ENCODE measurements around the gene RARB.

RARB gene

GRCh38 chr3:25557694-25558093 lies 129.6 kb downstream of the RARB start:
- ChIA-PET CTCF (no interaction called here), POLR2A (no interaction called here)
- Histone ChIP-seq H3K4me3 (ENCODE audit: low read depth, low read length) (no peak overlapping the region), H3K27ac (ENCODE audit: extremely low read depth, low read depth, low read length) (no peak overlapping the region), H3K36me3 (ENCODE audit: control insufficient read depth in 2 of 2, insufficient read depth in 1 of 2, low read length in 2 of 2) (no peaks in the 10 kb centered on the region), H3K4me1 (ENCODE audit: control insufficient read depth, insufficient read depth, low read length) (no peaks in the 10 kb centered on the region), H3K9me3 (ENCODE audit: control insufficient read depth, insufficient read depth, low read depth, low read length) (no peaks in the 10 kb centered on the region)
- no peak for TF ChIP-seq ZNF777 (tag by site-specific recombination; IDR thresholded peaks at IDR 0.05; ENCODE audit: borderline replicate concordance)
- no peak for TF ChIP-seq ZNF292 (tag by site-specific recombination; IDR thresholded peaks at IDR 0.05; ENCODE audit: borderline replicate concordance, low read depth)
- no peak for TF ChIP-seq ZNF501 (tag by site-specific recombination; IDR thresholded peaks at IDR 0.05)

- no peaks in the 10 kb centered on the region for H3K4me1 ChIP-seq (ENCODE audit: control insufficient read depth, insufficient read depth, low read length)
- TF ChIP-seq KLF10 (tag by site-specific recombination; IDR thresholded peaks at IDR 0.05) (no peak), GFI1B (tag by site-specific recombination; IDR thresholded peaks at IDR 0.05) (no peak), ZNF544 (tag by site-specific recombination; IDR thresholded peaks at IDR 0.05) (no peak), ZSCAN18 (tag by site-specific recombination; IDR thresholded peaks at IDR 0.05) (no peak), ZNF362 (tag by site-specific recombination; IDR thresholded peaks at IDR 0.05) (no peak), ZFP37 (tag by site-specific recombination; IDR thresholded peaks at IDR 0.05) (no peak), HIC1 (tag by site-specific recombination; IDR thresholded peaks at IDR 0.05) (no peak), SP7 (tag by site-specific recombination; IDR thresholded peaks at IDR 0.05) (no peak), ZSCAN4 (tag by site-specific recombination; IDR thresholded peaks at IDR 0.05) (no peak)
- CTCF ChIA-PET: no interaction called here
- no peaks in the 10 kb centered on the region for H3K36me3 ChIP-seq (ENCODE audit: control insufficient read depth in 2 of 2, insufficient read depth in 1 of 2, low read length in 2 of 2)
- POLR2A ChIA-PET: no interaction called here
- H3K27ac ChIP-seq (ENCODE audit: extremely low read depth, low read depth, low read length): no peak overlapping the region
- no peaks in the 10 kb centered on the region for H3K9me3 ChIP-seq (ENCODE audit: control insufficient read depth, insufficient read depth, low read depth, low read length)
- no peak overlapping the region for H3K4me3 ChIP-seq (ENCODE audit: low read depth, low read length)
These were observed 130.1 kb downstream of the RARB start for GRCh38 chr3:25558121-25558520.

GRCh38 chr3:25558796-25559195 lies 130.7 kb downstream of the RARB start:
- TF ChIP-seq ZNF239 (tag by site-specific recombination; IDR thresholded peaks at IDR 0.05): no peak
- no peak for TF ChIP-seq ZNF670 (tag by site-specific recombination; IDR thresholded peaks at IDR 0.05; ENCODE audit: low read depth)
- no peak for TF ChIP-seq YY2 (tag by site-specific recombination; IDR thresholded peaks at IDR 0.05)
- POLR2A ChIA-PET: no interaction called here
- H3K9me3 ChIP-seq (ENCODE audit: control insufficient read depth, insufficient read depth, low read depth, low read length): no peaks in the 10 kb centered on the region
- CTCF ChIA-PET: no interaction called here
- no peak overlapping the region for H3K27ac ChIP-seq (ENCODE audit: extremely low read depth, low read depth, low read length)
- no peaks in the 10 kb centered on the region for H3K36me3 ChIP-seq (ENCODE audit: control insufficient read depth in 2 of 2, insufficient read depth in 1 of 2, low read length in 2 of 2)
- H3K4me3 ChIP-seq (ENCODE audit: low read depth, low read length): no peak overlapping the region
- H3K4me1 ChIP-seq (ENCODE audit: control insufficient read depth, insufficient read depth, low read length): no peaks in the 10 kb centered on the region
